ENCODE data around the gene DTNBP1.

DNA sequence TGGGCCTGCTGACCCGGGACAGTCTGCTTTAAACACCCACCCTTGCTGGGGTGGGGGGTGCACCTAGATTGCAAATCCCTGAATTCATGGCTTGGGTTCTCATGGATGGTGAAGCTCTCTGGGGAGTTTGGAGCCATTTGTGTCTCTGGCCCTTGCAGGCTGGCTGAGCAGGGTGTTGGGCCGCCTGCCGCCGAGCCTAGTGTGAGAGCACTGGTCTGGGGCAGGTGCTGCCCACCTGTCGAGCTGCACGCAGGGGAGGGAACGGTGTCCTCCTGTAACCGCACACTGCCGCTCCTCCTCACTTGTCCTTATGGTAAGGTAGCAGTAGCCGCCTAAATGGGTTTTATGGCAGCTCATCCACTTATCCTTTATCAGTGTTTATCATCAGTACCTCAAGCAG lies 143.9 kb downstream of the DTNBP1 start:
- no peak for TF ChIP-seq EZH2 (IDR thresholded peaks at IDR 0.05; ENCODE audit: insufficient read depth, poor library complexity, severe bottlenecking)
- TF ChIP-seq EZH2phosphoT487 (IDR thresholded peaks at IDR 0.05; ENCODE audit: insufficient read depth, low read depth): no peak

Data from GM23248 (cell line).